NCI-H446 treated with DMSO at 0.1 percent for 48 hours (cell line): Measurements from ENCODE around the gene HS3ST1.
"Not testable (repeated sequence)": the region's sequence is repeated elsewhere in the genome, so short reads cannot be mapped to it uniquely, and the experiment has no call there.

Source experiments
- DNase-seq: peaks from one replicate; lab custom pipeline; 2025; lab: John Stamatoyannopoulos, UW

The HS3ST1 gene

DNA sequence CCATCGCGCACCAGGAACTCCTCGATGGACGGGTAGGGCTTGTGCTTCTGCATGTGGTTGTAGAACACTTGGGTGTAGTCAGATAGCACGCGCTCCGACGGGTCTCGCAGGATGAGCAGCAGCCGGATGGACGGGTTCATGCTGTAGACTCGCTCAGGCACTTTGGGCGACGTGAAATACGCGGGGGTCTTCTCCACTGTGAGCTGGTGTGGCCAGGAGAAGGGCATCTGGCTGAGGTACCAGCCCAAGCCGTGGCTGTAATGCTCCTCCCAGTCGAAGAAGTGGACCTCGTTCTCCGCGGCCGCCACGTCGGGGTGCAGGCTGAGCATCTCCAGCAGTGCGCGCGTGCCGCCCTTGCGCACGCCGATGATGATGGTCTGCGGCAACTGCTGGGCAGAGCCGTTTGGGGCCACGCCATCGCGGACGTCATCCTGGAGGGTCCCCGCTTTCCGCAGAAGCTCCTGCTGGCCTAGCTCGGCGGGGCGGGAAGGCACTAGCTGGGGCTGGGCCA is 29.2 kb downstream of the HS3ST1 start:
- DNase-seq: no peak

DNA sequence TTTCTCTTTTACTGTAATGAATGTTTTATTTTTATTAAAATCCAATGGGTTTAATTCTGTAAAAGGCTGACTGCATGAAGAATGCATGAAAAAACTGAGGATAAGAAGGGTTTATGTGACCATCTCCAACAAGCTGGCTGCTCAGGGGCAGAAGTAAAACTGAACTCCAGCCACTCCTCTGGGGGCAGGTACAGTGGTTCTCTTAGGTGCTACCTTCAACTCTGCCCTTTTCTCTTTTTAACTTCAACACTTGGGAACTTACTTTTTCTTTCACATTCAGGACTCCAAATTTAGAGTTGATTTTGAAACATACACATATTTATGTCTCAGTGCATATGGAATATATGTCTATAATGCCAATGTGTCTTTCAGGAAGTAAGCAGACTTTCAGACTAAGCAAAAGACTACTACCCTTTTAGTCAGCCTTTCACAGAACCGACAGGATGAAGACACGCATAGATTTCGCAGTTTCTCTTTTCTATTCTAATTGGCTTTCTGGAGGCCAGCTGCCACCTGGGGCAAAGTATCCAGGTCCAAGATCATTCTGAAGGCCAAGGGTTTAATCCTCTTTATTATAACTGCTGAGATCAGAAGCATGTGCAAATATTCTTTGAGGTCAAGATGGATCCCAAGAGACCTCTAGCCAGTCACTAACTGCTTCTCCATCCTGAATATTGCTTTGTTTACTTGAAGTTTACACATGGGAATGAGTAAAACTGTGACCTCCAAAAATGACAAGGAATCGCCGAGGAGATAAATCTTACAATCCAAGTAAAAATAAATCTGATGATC is 30.7 kb downstream of the HS3ST1 start:
- DNase-seq: no peak

DNA sequence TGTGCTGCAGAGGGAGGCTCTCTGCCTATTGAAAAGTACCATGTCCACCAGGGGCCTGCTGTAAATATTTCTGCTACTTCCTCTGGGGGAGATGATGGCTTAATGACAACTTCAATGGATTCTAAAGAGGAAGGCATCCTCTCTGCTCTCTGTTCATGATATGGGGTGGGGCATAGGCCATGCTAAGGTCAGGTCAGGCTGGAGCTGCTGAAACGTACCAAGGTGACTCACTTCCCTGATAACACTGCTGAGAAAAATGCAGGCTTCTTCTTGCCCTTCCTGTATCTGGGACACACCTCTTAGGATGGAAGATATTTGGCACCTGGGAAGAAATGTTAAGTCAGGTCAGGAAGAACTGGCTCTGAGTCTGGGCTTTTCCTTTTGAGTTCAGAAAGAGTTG is 31.5 kb downstream of the HS3ST1 start:
- DNase-seq: no peak

DNA sequence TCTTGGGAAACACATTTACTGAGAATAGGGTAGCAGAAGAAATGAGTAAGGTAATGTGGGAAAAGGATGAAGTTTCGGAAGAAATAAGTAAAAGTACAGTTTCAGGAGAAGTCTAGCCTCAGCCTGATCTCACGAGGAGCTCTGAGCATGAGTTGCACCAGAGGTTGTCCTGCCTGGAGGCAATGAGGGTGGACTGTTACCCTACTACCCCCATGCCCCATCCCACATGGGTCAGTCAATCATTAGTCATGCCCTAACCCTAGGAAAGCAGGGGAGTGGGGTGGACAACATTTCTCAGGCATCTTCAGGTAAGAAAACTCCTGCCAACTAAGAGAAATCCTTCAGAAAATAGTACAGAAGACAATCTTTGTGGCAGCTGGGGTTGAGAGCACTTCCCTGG is 35.1 kb downstream of the HS3ST1 start:
- no peak for DNase-seq

DNA sequence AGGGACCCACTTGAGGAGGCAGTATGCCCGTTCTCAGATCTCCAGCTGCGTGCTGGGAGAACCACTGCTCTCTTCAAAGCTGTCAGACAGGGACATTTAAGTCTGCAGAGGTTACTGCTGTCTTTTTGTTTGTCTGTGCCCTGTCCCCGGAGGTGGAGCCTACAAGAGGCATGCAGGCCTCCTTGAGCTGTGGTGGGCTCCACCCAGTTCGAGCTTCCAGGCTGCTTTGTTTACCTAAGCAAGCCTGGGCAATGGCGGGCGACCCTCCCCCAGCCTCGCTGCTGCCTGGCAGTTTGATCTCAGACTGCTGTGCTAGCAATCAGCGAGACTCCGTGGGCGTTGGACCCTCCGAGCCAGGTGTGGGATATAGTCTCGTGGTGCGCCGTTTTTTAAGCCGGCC is 44.6 kb downstream of the HS3ST1 start:
- DNase-seq: not testable (repeated sequence)

DNA sequence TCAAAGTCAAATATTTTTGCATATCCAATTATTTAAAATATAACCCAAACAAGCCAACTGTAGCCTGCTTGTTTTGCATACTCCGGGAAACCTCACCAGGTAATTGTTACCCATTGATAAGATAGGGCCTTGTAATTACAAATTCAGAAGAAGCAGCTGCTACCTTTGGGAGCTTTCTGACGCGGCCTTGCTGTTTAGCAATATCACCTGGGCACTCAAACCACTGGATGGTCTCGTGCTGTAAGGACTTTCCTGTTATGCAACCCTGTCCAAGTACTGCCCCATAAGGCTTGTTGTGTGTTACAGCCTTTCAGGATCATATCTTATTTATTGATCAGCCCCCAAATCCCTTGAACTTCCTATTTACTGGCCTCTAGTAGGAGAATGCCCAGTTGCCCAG is 52.1 kb downstream of the HS3ST1 start:
- no peak for DNase-seq

- no peak for DNase-seq
Measured at GRCh38 chr4:11376146-11376545, 52.5 kb downstream of the HS3ST1 start.

GRCh38 chr4:11368701-11369115 is 60.0 kb downstream of the HS3ST1 start:
- no peak for DNase-seq

- peak; percentile 43 for DNase-seq
Measured at GRCh38 chr4:11367371-11367770, 61.3 kb downstream of the HS3ST1 start.

- DNase-seq: no peak
Measured at GRCh38 chr4:11366859-11367258, 61.8 kb downstream of the HS3ST1 start.

DNA sequence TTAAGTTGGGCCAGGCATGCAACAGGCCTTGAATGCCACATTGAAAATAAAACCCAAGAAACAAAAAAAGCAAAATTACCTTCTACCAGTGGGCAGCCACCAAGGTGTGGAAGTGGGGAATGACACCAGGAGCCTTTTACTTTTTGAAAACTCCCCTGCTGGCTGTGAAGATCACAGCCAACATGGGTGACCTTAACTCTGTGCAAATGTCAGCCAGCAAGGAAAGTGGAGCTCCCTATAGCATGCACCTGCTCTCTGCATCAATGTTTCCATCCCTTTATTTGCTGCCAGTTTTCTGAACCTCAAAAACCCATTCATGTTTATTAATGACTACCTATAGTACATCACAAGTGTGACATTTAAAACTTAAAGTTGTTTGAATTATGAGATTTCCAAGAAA is 63.7 kb downstream of the HS3ST1 start:
- DNase-seq: no peak

GRCh38 chr4:11359591-11359990 is 69.1 kb downstream of the HS3ST1 start:
- no peak for DNase-seq

DNA sequence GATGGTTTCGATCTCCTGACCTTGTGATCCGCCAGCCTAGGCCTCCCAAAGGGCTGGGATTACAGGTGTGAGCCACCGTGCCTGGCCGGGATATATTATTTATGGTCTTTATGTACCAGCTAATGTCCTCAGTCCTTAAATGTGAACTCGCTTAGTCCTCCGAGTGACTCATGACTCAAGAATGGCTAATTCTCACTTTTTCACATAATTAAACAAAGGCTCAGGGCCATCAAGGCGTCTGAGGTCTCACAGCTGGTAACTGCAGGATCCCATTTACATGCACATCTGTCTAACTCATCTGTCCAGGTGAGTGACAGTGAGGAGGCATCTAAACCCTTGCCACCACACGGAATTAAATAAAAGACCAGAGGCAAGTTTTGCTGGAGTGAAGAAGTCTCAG is 73.5 kb downstream of the HS3ST1 start:
- no peak for DNase-seq

GRCh38 chr4:11354531-11354930 is 74.2 kb downstream of the HS3ST1 start:
- DNase-seq: no peak

- DNase-seq: no peak
Measured at GRCh38 chr4:11348449-11349088, 80.1 kb downstream of the HS3ST1 start.

DNA sequence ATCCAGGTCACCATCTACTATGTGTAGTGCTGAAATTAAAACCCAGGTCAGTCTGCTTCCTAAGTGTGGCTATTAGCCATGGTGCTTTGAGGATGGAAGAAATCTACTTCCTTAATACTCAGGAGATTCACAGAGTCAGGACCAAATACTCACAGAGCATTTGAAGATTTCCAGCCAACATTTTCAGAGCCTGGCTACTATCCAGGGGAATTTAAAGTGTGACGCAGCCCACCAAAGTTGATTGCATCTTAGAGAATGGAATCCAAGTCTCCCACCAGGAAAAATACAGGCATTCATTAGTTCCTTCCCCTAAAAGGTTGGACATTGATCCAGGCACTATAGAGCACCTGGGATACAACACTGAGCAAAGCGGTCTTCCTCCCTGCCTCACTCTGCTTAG is 83.8 kb downstream of the HS3ST1 start:
- no peak for DNase-seq

GRCh38 chr4:11343536-11343935 is 85.2 kb downstream of the HS3ST1 start:
- no peak for DNase-seq
